Neural crest cell (in vitro differentiated cells): Measurements from ENCODE around the gene TRIM21. TPM values are rescaled to one million over a fixed set of nuclear protein-coding genes. Genes with fewer than 3 reads are reported as not detected.

Experiments used
- total RNA-seq: library from RNA; stranded (reverse); gene quantifications from 2 replicates; pipeline ENCODE4 v1.2.1, GENCODE V29; 2021

TRIM21 gene
- total RNA-seq, 1 donor from 2014 or later: 10.5 TPM

Other genes starting within 250 kb of the TRIM21 start
- gene OR52B4, start 25.3 kb downstream of the TRIM21 start, total RNA-seq: not detected in 2 replicates
- not detected in 2 replicates for gene OR52K2, start 55.6 kb upstream of the TRIM21 start, total RNA-seq
- not detected in 2 replicates for gene OR52K1, start 88.9 kb upstream of the TRIM21 start, total RNA-seq
- not detected in 2 replicates for gene OR52M1, start 151.5 kb upstream of the TRIM21 start, total RNA-seq
- gene OR52I2, start 188.0 kb upstream of the TRIM21 start, total RNA-seq: not detected in 2 replicates
- gene OR52I1, start 200.3 kb upstream of the TRIM21 start, total RNA-seq: not detected in 2 replicates
- gene TRIM68, start 214.5 kb upstream of the TRIM21 start, total RNA-seq: 12.3 and 13.4 TPM in 2 replicates
- not detected in 2 replicates for gene OR51D1, start 243.8 kb upstream of the TRIM21 start, total RNA-seq